GM23338 (cell line): ENCODE measurements around the gene CCDC57. TPM values are rescaled to one million over a fixed set of nuclear protein-coding genes. Genes with fewer than 3 reads are reported as not detected.

Experiments used
- ATAC-seq: fragments of 200-7000 bp; cut with Tn5 transposase; 3 replicates; pipeline ENCODE4 v1.9.1; 2020
- DNase-seq: peaks from one replicate; pipeline ENCODE4 v3.0.0-alpha.2; 2015; ENCODE audit warnings: low spot score
- H2AFZ ChIP-seq: fragments of 200-600 bp; sonication (generic); 2 replicates; pipeline ENCODE4 v1.8.0; 2016; ENCODE audit warnings: antibody characterized with exemption, mild to moderate bottlenecking, moderate library complexity
- H3F3A ChIP-seq: fragments of 200-600 bp; sonication (generic); replicated peaks from 2 replicates; pipeline ENCODE4 v1.8.0; 2017; ENCODE audit warnings: antibody characterized with exemption, mixed run types, low read depth
- H3K27ac ChIP-seq: fragments of 200-600 bp; sonication (generic); 2 replicates; pipeline ENCODE4 v1.6.1; 2016; ENCODE audit warnings: low read depth
- H3K27me3 ChIP-seq: fragments of 200-600 bp; sonication (generic); 2 replicates; pipeline ENCODE4 v1.8.0; 2016; ENCODE audit warnings: mild to moderate bottlenecking, mixed run types, moderate library complexity; ENCODE audit not compliant: insufficient read depth
- H3K36me3 ChIP-seq: fragments of 200-600 bp; sonication (generic); 2 replicates; pipeline ENCODE4 v1.8.0; 2016; ENCODE audit warnings: mild to moderate bottlenecking; ENCODE audit not compliant: insufficient read depth
- H3K4me1 ChIP-seq: fragments of 200-600 bp; sonication (generic); 2 replicates; pipeline ENCODE4 v1.8.0; 2016; ENCODE audit warnings: mild to moderate bottlenecking, moderate library complexity; ENCODE audit not compliant: insufficient read depth
- H3K4me2 ChIP-seq: fragments of 200-600 bp; sonication (generic); 2 replicates; pipeline ENCODE4 v1.7.1; 2017; ENCODE audit warnings: mixed run types
- H3K4me3 ChIP-seq: fragments of 200-600 bp; sonication (generic); 2 replicates; pipeline ENCODE4 v1.6.1; 2016; ENCODE audit warnings: mixed run types
- H3K79me2 ChIP-seq: fragments of 200-600 bp; sonication (generic); replicated peaks from 2 replicates; pipeline ENCODE4 v1.8.0; 2017; ENCODE audit warnings: mild to moderate bottlenecking; ENCODE audit not compliant: insufficient read depth
- H3K9me2 ChIP-seq: fragments of 200-600 bp; sonication (generic); 2 replicates; pipeline ENCODE4 v1.8.0; 2017; ENCODE audit not compliant: insufficient read depth
- H4K20me1 ChIP-seq: fragments of 200-600 bp; sonication (generic); replicated peaks from 2 replicates; pipeline ENCODE4 v1.8.0; 2017; ENCODE audit warnings: mild to moderate bottlenecking; ENCODE audit not compliant: insufficient read depth
- H3K27ac Mint-ChIP-seq: 2 replicates; pipeline ENCODE4 v1.8.0; 2020; ENCODE audit warnings: inconsistent platforms, mild to moderate bottlenecking, moderate library complexity, mixed read lengths
- H3K27me3 Mint-ChIP-seq: 3 replicates; pipeline ENCODE4 v1.8.0; 2022; ENCODE audit warnings: low read depth, mild to moderate bottlenecking, moderate library complexity, mixed read lengths, inconsistent platforms; ENCODE audit not compliant: insufficient read depth, poor library complexity
- H3K36me3 Mint-ChIP-seq: 3 replicates; pipeline ENCODE4 v1.8.0; 2021; ENCODE audit warnings: low read depth, mild to moderate bottlenecking, inconsistent platforms, moderate library complexity, mixed read lengths
- H3K4me1 Mint-ChIP-seq: 3 replicates; pipeline ENCODE4 v1.8.0; 2020; ENCODE audit warnings: mild to moderate bottlenecking, inconsistent platforms, mixed read lengths
- H3K4me3 Mint-ChIP-seq: 3 replicates; pipeline ENCODE4 v1.8.0; 2021; ENCODE audit warnings: moderate library complexity, mild to moderate bottlenecking, inconsistent platforms, mixed read lengths
- H3K9me3 Mint-ChIP-seq: 3 replicates; pipeline ENCODE4 v1.8.0; 2020; ENCODE audit warnings: moderate library complexity, mild to moderate bottlenecking, inconsistent platforms, mixed read lengths
- CTCF ChIP-seq, 2 experiments: fragments of 200-600 bp in 1 of 2; sonication (generic) in 1 of 2; conservative IDR thresholded peaks; 2 replicates each; pipeline versions ENCODE4 v1.5.1 to v1.6.1; 2016 to 2017; ENCODE audit warnings: antibody characterized with exemption in 2 of 2, low read depth in 2 of 2, mild to moderate bottlenecking in 2 of 2, moderate library complexity in 1 of 2
- EZH2 ChIP-seq: fragments of 200-600 bp; sonication (generic); IDR thresholded peaks from one replicate; pipeline ENCODE4 v1.8.0; 2017; ENCODE audit warnings: antibody characterized with exemption, mild to moderate bottlenecking, low read depth; ENCODE audit not compliant: unreplicated experiment
- JUNB ChIP-seq: IDR thresholded peaks from one replicate; pipeline ENCODE4 v1.6.1; 2016; ENCODE audit warnings: antibody characterized with exemption; ENCODE audit not compliant: unreplicated experiment
- POLR2AphosphoS5 ChIP-seq: IDR thresholded peaks from 2 replicates; pipeline ENCODE4 v1.6.1; 2016; ENCODE audit warnings: antibody characterized with exemption, low read depth
- REST ChIP-seq: IDR thresholded peaks from one replicate; pipeline ENCODE4 v1.6.1; 2018; ENCODE audit warnings: antibody characterized with exemption; ENCODE audit not compliant: unreplicated experiment
- ZNF114 ChIP-seq: fragments of 250-450 bp; sonication (Bioruptor Pico); IDR thresholded peaks from 2 replicates; pipeline ENCODE4 v1.5.0; 2020; ENCODE audit warnings: mild to moderate bottlenecking, moderate library complexity
- ZNF331 ChIP-seq: fragments of 250-450 bp; sonication (Bioruptor Pico); IDR thresholded peaks from 2 replicates; pipeline ENCODE4 v1.5.0; 2020; ENCODE audit warnings: low read depth, mild to moderate bottlenecking, moderate library complexity
- polyA plus RNA-seq: library from polyadenylated mRNA; unstranded; fragments of >200 nt; fragmentation: Nextera tagmentation; extraction: Ambion mirVana; gene quantifications from 2 replicates; pipeline ENCODE4 v1.2.1, GENCODE V29; 2016
- total RNA-seq: library from RNA; depleted of rRNA; stranded (reverse); fragments of >200 nt; shearing (Covaris generic); gene quantifications from 2 replicates; pipeline ENCODE4 v1.2.3, GENCODE V29; 2014
- TF ChIP-seq, protein P1 (sequence below): IDR thresholded peaks from 2 replicates; pipeline ENCODE4 v1.6.1; 2016; ENCODE audit warnings: antibody characterized with exemption

CCDC57 gene
- total and polyA plus RNA-seq, 2 experiments from 2014 or later = 7.0 to 16.3 TPM

DNA sequence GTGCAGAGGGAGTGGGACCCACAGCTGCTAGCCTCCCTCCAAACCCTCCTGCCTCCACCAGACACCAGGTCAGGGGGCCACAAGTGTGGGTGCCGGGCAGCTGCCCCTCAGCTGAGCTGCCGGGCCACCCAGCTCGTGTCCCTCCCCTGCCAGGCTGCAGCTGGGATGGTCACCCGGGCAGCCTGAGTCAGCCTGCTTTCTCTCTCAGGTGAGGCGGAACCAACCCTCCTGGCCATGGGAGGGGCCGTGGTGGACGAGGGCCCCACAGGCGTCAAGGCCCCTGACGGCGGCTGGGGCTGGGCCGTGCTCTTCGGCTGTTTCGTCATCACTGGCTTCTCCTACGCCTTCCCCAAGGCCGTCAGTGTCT is 23.1 kb upstream of the CCDC57 start:
- H4K20me1 ChIP-seq = no peaks in the 10 kb centered on the region; the same call in 1 of the 2 replicates
- H3K4me3 Mint-ChIP-seq = no peak overlapping the region
- peaks cover 16% of the 10 kb centered on the region for H3K27me3 Mint-ChIP-seq
- H3K9me3 Mint-ChIP-seq = no peaks in the 10 kb centered on the region
- no peaks in the 10 kb centered on the region for H3K36me3 ChIP-seq
- H3F3A ChIP-seq = peaks cover 2% of the 10 kb centered on the region; the same call in 1 of the 2 replicates
- ATAC-seq = no peak; the same call in 2 of the 3 replicates
- H3K79me2 ChIP-seq = no peaks in the 10 kb centered on the region
- no peaks in the 10 kb centered on the region for H3K9me2 ChIP-seq
- no peak for DNase-seq
- H3K4me2 ChIP-seq = no peak overlapping the region
- peaks cover 11% of the 10 kb centered on the region for H3K27me3 ChIP-seq
- H3K27ac ChIP-seq = 0 out of 2 replicates have a peak overlapping the region, but pooled peaks have one; percentile 19
- H3K4me1 Mint-ChIP-seq = peaks cover 8% of the 10 kb centered on the region; the same call in 2 of the 3 replicates
- H3K36me3 Mint-ChIP-seq = no peaks in the 10 kb centered on the region; the same call in 2 of the 3 replicates
- H3K27ac Mint-ChIP-seq = no peak overlapping the region
- no peak overlapping the region for H2AFZ ChIP-seq
- TF ChIP-seq, protein P1, sequence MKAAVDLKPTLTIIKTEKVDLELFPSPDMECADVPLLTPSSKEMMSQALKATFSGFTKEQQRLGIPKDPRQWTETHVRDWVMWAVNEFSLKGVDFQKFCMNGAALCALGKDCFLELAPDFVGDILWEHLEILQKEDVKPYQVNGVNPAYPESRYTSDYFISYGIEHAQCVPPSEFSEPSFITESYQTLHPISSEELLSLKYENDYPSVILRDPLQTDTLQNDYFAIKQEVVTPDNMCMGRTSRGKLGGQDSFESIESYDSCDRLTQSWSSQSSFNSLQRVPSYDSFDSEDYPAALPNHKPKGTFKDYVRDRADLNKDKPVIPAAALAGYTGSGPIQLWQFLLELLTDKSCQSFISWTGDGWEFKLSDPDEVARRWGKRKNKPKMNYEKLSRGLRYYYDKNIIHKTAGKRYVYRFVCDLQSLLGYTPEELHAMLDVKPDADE = no peak
- TF ChIP-seq CTCF (conservative IDR thresholded peaks at IDR 0.05; ENCODE audit: low read depth in 2 of 2) = no peak
- no peak for TF ChIP-seq EZH2
- no peak for TF ChIP-seq JUNB
- no peak for TF ChIP-seq ZNF331 (CRISPR knock-in tag)
- TF ChIP-seq REST = no peak
- no peak for TF ChIP-seq ZNF114
- no peak for TF ChIP-seq POLR2AphosphoS5
- H3K4me3 ChIP-seq = no peak overlapping the region
- H3K4me1 ChIP-seq = no peaks in the 10 kb centered on the region; the same call in 1 of the 2 replicates
